Stimulated activated CD8-positive, alpha-beta memory T cell treated with anti-CD3 and anti-CD28 coated beads, Interleukin-7, amount 100 ng/mL, for 48 hours (primary cell): Measurements from ENCODE around the gene ATL2.
"Not testable (repeated sequence)": the region's sequence is repeated elsewhere in the genome, so short reads cannot be mapped to it uniquely, and the experiment has no call there.

Experiments used
- DNase-seq, 2 donors: peaks; one replicate each; pipeline ENCODE4 v3.0.0-alpha.2; 2020; ENCODE audit warnings: low read depth in 1 of 2; ENCODE audit errors: extremely low read depth in 1 of 2

ATL2 gene

GRCh38 chr2:38336621-38337020, 40.5 kb downstream of the ATL2 start:
- no peak for DNase-seq

- DNase-seq = no peak
These were observed 46.3 kb downstream of the ATL2 start for GRCh38 chr2:38330754-38331153.

- DNase-seq = no peak
These were observed 49.5 kb downstream of the ATL2 start for GRCh38 chr2:38327580-38327979.

GRCh38 chr2:38323623-38324022, 53.5 kb downstream of the ATL2 start:
- no peak for DNase-seq

- no peak for DNase-seq
These were observed 54.7 kb downstream of the ATL2 start for GRCh38 chr2:38322224-38322914.

GRCh38 chr2:38319240-38319639, 57.8 kb downstream of the ATL2 start:
- DNase-seq = not testable (repeated sequence)

- DNase-seq = no peak
These were observed 59.3 kb downstream of the ATL2 start for GRCh38 chr2:38317725-38318124.

GRCh38 chr2:38315707-38316333, 61.3 kb downstream of the ATL2 start:
- no peak for DNase-seq

GRCh38 chr2:38308821-38309220, 68.3 kb downstream of the ATL2 start:
- DNase-seq = no peak

GRCh38 chr2:38301969-38302702, 74.9 kb downstream of the ATL2 start:
- DNase-seq = no peak

- DNase-seq = peak in 1 of 2 donors; percentile 18
These were observed 75.6 kb downstream of the ATL2 start for GRCh38 chr2:38301340-38301968.

- DNase-seq = no peak
These were observed 78.5 kb downstream of the ATL2 start for GRCh38 chr2:38298539-38298938.

GRCh38 chr2:38296197-38296780, 80.8 kb downstream of the ATL2 start:
- no peak for DNase-seq

GRCh38 chr2:38294597-38294996, 82.5 kb downstream of the ATL2 start:
- no peak for DNase-seq

GRCh38 chr2:38293152-38293865, 83.8 kb downstream of the ATL2 start:
- no peak for DNase-seq

GRCh38 chr2:38290332-38290731, 86.7 kb downstream of the ATL2 start:
- DNase-seq = no peak

GRCh38 chr2:38284971-38285370, 92.1 kb downstream of the ATL2 start:
- DNase-seq = no peak

- no peak for DNase-seq
These were observed 95.9 kb downstream of the ATL2 start for GRCh38 chr2:38281095-38281742.

- no peak for DNase-seq
These were observed 97.9 kb downstream of the ATL2 start for GRCh38 chr2:38279201-38279600.

GRCh38 chr2:38278117-38278438, 99.0 kb downstream of the ATL2 start:
- not testable (repeated sequence) for DNase-seq
